ENCODE data around the gene SLC19A1.
"Not testable (repeated sequence)": the region's sequence is repeated elsewhere in the genome, so short reads cannot be mapped to it uniquely, and the experiment has no call there.

SLC19A1 gene

DNA sequence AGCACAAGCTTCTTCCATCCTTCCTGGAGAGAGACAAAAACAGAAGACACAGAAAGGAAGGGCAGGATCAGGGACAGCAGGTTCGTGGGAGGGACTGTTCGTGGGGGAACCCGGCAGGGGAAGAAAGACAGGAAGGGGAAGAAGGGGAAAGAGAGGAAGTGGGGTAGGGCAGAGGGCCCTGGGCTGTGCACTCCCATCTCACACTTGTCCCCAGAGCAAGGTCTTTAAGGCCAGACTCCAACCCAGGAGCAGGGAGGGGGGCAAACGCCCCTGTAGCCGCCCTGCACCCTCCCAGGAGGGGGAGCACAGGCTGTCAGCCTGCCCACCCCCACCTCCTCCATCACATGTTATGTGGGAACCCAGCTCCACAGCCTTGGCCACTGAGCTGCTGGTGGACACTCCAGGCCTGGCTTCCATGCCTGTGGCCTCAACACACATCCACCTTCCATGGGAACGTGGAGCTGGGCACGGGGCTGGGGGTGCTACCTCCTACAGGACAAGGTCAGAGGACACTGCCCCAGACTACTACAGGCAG is 9.3 kb downstream of the SLC19A1 start:
- Histone ChIP-seq H3K27me3 (ENCODE audit: insufficient read depth, low read length) (no peaks in the 10 kb centered on the region), H3K9ac (ENCODE audit: low read depth, low read length) (no peak overlapping the region), H3K9me3 (ENCODE audit: insufficient read depth, low read depth, low read length) (no peaks in the 10 kb centered on the region), H3K27ac (ENCODE audit: low read length) (no peak overlapping the region), H3K4me1 (ENCODE audit: insufficient read depth, low read length) (no peaks in the 10 kb centered on the region), H3K36me3 (ENCODE audit: insufficient read depth, low read depth, low read length) (peaks cover 23% of the 10 kb centered on the region), H3K4me3 (ENCODE audit: low read length) (no peak overlapping the region)

DNA sequence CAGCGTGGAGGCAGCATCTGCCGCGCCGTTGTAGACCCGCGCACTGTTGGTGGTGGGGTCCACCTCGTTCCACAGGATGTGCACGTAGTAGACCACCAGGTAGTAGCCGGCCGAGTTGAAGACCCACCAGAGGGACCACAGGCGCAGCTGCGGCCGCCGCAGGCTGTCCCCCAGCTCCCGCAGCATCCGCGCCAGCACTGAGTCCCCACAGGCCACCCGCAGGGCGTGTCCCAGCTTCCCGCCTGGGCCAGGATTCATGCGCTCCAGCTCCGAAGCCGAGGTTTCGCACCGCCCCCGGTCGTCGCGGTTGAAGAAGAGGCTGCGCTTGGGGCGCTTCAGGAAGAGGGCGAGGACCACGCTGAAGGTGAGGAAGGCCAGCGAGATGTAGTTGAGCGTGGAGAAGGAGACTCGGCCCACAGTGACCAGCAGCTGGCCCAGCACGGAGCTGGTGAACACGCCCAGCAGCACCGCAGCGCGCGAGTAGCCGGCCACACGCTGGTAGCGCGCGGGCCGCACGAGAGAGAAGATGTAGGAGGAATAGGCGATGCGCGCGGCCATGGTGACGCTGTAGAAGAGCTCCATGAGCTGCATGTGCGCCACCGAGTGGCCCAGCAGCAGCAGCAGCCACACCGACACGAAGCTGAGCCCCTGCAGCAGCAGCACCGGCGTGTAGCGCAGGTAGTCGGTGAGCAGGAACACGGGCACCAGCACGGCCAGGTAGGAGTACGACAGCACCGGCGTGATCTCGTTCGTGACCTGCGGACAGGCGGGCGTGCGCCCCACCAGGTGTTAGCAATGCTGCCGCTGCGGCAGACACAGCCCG is 10.6 kb downstream of the SLC19A1 start:
- Histone ChIP-seq H3K4me1 (ENCODE audit: insufficient read depth, low read length) (no peaks in the 10 kb centered on the region), H3K4me3 (ENCODE audit: low read length) (no peak overlapping the region), H3K27ac (ENCODE audit: low read length) (no peak overlapping the region), H3K27me3 (ENCODE audit: insufficient read depth, low read length) (no peaks in the 10 kb centered on the region), H3K9ac (ENCODE audit: low read depth, low read length) (no peak overlapping the region), H3K9me3 (ENCODE audit: insufficient read depth, low read depth, low read length) (no peaks in the 10 kb centered on the region), H3K36me3 (ENCODE audit: insufficient read depth, low read depth, low read length) (peaks cover 23% of the 10 kb centered on the region)

DNA sequence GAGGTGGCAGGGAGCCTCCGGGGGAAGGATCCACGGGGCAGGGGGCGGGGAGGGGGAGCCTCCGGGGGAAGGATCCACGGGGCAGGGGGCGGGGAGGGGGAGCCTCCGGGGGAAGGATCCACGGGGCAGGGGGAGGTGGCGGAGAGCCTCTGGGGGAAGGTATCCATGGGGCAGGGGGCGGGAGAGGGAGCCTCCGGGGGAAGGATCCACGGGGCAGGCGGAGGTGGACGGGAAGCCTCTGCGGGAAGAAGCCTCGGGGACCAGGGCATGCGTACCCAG is 11.2 kb downstream of the SLC19A1 start:
- H3K36me3 ChIP-seq (ENCODE audit: insufficient read depth, low read depth, low read length), result peaks cover 23% of the 10 kb centered on the region
- not testable (repeated sequence) for H3K9ac ChIP-seq (ENCODE audit: low read depth, low read length); H3K27me3 ChIP-seq (ENCODE audit: insufficient read depth, low read length); H3K9me3 ChIP-seq (ENCODE audit: insufficient read depth, low read depth, low read length); H3K4me3 ChIP-seq (ENCODE audit: low read length); H3K27ac ChIP-seq (ENCODE audit: low read length); H3K4me1 ChIP-seq (ENCODE audit: insufficient read depth, low read length)

DNA sequence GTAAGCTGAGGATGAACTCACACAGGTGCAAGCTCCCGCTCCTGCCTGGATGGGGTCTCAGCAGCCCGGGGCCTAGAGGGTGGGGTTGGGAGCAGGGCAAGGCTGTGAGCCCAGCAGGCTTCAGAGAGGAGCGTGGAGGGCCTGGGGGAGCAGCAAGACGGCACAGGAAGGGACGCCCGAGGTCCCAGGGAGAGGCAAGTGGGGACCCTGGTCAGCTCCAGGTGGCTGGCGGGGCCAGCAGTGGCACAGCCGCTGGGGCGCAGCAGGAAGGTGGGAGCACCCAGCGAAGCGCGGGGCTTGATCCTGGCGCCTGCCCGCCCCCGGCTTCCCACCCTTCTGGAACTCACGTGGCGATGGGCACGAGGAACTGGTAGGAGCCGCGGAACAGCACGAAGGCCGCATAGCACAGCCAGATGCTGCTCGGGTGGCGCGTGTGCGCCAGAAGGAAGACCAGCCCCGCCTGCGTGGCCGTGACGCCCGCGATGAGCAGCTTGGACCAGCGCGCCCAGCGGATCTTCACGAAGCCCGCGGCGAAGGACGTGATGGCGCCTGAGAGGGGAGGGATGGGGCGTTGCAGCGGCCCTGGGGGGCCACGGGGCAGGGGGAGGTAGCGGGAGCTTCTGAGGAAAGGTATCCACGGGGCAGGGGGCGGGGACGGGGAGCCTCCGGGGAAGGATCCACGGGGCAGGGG is 11.7 kb downstream of the SLC19A1 start:
- no peaks in the 10 kb centered on the region for H3K27me3 ChIP-seq (ENCODE audit: insufficient read depth, low read length)
- H3K36me3 ChIP-seq (ENCODE audit: insufficient read depth, low read depth, low read length), result peaks cover 22% of the 10 kb centered on the region
- H3K4me3 ChIP-seq (ENCODE audit: low read length), result no peak overlapping the region
- no peaks in the 10 kb centered on the region for H3K9me3 ChIP-seq (ENCODE audit: insufficient read depth, low read depth, low read length)
- H3K27ac ChIP-seq (ENCODE audit: low read length), result no peak overlapping the region
- H3K9ac ChIP-seq (ENCODE audit: low read depth, low read length), result no peak overlapping the region
- H3K4me1 ChIP-seq (ENCODE audit: insufficient read depth, low read length), result no peaks in the 10 kb centered on the region

DNA sequence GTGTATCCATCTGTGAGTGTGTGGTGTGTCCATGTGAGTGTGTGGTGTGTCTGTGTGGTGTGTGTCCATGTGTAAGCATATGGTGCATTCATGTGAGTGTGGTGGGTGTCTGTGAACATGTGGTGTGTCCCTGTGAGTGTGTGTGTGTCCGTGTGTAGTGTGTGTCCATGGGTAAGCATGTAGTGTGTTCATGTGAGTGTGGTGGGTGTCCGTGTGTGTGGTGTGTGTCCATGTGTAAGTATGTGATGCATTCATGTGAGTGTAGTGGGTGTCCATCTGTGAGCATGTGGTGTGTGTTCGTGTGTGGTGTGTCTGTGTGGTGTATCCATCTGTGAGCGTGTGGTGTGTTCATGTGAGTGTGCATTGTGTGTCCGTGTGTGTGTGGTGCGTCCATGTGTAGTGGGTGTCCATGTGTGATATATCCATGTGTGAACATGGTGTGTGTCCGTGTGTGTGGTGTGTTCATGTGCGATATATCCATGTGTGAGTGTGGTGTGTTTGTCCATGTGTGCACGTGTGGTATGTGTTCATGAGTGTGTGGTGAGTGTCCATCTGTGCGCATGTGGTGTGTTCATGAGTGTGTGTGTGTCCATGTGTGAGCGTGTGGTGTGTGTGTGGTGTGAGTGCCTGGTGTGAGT is 12.3 kb downstream of the SLC19A1 start:
- H3K9me3 ChIP-seq (ENCODE audit: insufficient read depth, low read depth, low read length), result no peaks in the 10 kb centered on the region
- H3K9ac ChIP-seq (ENCODE audit: low read depth, low read length), result no peak overlapping the region
- peaks cover 27% of the 10 kb centered on the region for H3K36me3 ChIP-seq (ENCODE audit: insufficient read depth, low read depth, low read length)
- no peak overlapping the region for H3K27ac ChIP-seq (ENCODE audit: low read length)
- H3K27me3 ChIP-seq (ENCODE audit: insufficient read depth, low read length), result no peaks in the 10 kb centered on the region
- no peak overlapping the region for H3K4me3 ChIP-seq (ENCODE audit: low read length)
- no peaks in the 10 kb centered on the region for H3K4me1 ChIP-seq (ENCODE audit: insufficient read depth, low read length)

DNA sequence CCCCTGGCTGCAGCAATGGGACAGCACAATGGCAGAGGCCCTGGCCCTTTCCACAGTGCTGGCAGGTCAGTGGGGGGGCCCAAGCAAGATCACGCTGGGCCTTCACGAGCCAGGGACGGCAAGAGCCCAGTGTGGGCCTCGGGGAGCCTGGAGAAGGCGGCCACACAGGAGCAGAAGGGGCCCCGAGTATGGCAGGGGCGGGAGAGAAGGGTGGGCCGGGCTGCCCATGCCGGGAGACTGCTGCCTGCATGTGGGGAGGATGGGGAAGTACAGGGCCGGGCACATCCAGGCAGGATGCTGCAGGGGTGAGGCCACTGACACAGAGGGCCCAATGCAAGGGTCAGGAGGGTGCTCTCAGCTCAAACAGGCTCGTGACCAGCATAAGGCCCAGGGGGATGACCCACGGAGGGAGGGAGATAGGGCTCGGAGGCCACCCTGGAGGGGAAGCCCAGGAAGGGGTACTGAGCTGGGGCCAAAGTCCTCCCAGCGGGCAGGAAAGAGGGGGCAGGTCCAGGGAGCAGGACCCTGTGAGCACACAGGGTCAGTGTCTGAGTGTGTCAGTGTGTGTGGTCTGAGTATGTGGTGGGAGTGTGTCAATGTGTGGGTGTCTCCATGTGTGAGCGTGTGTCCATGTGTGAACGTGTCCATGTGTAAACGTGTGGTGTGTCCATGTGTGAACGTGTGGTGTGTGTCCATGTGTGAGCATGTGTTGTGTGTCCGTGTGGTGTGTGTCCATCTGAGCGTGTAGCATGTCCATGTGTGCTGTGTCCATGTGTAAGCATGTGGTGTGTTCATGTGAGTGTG is 13.1 kb downstream of the SLC19A1 start:
- Histone ChIP-seq H3K9ac (ENCODE audit: low read depth, low read length) (no peak overlapping the region), H3K4me3 (ENCODE audit: low read length) (no peak overlapping the region), H3K27ac (ENCODE audit: low read length) (no peak overlapping the region), H3K36me3 (ENCODE audit: insufficient read depth, low read depth, low read length) (peaks cover 28% of the 10 kb centered on the region), H3K27me3 (ENCODE audit: insufficient read depth, low read length) (no peaks in the 10 kb centered on the region), H3K4me1 (ENCODE audit: insufficient read depth, low read length) (no peaks in the 10 kb centered on the region), H3K9me3 (ENCODE audit: insufficient read depth, low read depth, low read length) (no peaks in the 10 kb centered on the region)

DNA sequence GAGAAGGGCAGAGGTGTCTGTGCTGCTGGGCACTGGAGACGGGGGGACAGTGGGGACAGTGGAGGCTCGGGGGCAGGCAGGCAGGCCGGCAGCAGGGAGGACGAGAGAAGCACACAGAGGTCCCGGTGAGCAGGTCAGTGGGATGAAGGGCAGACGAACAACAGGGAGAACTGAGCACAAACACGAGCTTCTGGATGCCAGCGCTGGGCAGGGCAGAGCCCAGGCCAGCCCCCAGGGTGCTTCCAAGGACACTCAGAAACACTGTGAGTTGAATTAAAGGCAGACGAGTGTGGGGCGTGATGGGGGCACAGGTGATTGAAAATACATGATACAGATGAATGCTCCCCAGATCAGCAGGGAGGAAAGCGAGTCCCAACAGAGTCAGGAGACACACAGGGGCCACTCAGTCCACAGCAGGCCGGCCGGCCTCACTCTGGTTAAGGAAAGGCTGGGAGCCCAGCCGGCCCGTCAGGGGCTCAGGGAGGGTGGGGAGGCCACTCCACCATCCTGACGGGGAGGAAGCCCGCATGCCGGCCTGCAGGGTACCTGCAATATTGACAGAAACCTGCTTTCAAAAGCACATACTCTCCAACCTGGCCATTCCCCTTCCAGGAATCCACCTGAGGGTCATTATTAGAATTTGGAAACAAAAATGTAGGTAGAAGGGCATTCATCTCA is 14.1 kb downstream of the SLC19A1 start:
- Histone ChIP-seq H3K9me3 (ENCODE audit: insufficient read depth, low read depth, low read length) (no peaks in the 10 kb centered on the region), H3K36me3 (ENCODE audit: insufficient read depth, low read depth, low read length) (peaks cover 33% of the 10 kb centered on the region)

DNA sequence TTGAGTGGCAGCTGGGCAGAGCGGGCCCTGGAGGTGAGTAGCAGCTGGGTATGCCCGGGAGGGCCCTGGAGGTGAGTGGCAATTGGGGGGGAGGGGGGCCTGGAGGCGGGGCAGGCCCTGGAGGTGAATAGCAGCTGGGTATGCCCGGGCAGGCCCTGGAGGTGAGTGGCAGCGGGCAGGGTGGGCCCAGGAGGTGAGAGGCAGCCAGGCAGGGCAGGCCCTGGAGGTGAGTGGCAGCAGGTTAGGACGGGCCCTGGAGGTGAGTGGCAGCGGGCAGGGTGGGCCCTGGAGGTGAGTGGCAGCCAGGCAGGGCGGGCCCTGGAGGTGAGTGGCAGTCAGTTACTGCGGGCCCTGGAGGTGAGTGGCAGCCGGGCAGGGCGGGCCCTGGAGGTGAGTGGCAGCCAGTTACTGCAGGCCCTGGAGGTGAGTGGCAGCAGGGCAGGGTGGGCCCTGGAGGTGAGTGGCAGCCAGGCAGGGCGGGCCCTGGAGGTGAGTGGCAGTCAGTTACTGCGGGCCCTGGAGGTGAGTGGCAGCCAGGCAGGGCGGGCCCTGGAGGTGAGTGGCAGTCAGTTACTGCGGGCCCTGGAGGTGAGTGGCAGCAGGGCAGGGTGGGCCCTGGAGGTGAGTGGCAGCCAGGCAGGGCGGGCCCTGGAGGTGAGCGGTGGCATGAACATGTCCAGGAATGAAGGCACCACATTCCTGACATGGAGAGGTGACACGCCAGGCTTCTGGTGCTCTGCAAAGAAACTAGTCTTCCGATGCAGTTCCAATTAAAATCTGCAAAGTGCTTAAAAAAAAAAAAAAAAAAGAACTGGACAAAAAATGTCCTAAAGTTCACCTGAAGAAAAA is 14.9 kb downstream of the SLC19A1 start:
- H3K36me3 ChIP-seq (ENCODE audit: insufficient read depth, low read depth, low read length), result peaks cover 40% of the 10 kb centered on the region
- not testable (repeated sequence) for H3K9ac ChIP-seq (ENCODE audit: low read depth, low read length); H3K9me3 ChIP-seq (ENCODE audit: insufficient read depth, low read depth, low read length); H3K27ac ChIP-seq (ENCODE audit: low read length); H3K4me1 ChIP-seq (ENCODE audit: insufficient read depth, low read length); H3K27me3 ChIP-seq (ENCODE audit: insufficient read depth, low read length); H3K4me3 ChIP-seq (ENCODE audit: low read length)

More for the DNA sequence above, 14.1 kb downstream of the SLC19A1 start:
- H3K4me3 ChIP-seq (ENCODE audit: low read length), result no peak overlapping the region
- H3K27me3 ChIP-seq (ENCODE audit: insufficient read depth, low read length), result no peaks in the 10 kb centered on the region
- no peaks in the 10 kb centered on the region for H3K4me1 ChIP-seq (ENCODE audit: insufficient read depth, low read length)
- no peak overlapping the region for H3K27ac ChIP-seq (ENCODE audit: low read length)
- no peak overlapping the region for H3K9ac ChIP-seq (ENCODE audit: low read depth, low read length)

DNA sequence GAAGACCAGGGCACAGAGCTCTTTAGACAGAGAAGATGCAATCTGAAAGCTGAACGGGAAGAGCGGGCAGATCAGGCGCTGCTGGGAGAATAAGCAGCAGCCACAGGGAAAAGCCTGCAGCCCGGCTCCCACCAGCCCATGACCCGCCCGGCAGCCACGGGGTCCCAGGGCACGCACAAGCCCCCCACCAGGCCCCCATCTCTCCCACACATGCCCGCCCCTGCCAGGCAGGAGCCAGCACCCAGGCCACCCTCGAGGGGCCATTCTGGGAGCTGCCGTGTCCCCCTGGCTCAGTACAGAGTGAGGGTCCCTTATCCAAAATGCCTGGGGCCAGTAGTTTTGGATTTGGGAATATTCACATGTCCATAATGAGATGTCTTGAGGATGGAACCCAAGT is 16.3 kb downstream of the SLC19A1 start:
- no peak overlapping the region for H3K9ac ChIP-seq (ENCODE audit: low read depth, low read length)
- no peaks in the 10 kb centered on the region for H3K27me3 ChIP-seq (ENCODE audit: insufficient read depth, low read length)
- H3K4me3 ChIP-seq (ENCODE audit: low read length), result no peak overlapping the region
- H3K27ac ChIP-seq (ENCODE audit: low read length), result no peak overlapping the region
- H3K4me1 ChIP-seq (ENCODE audit: insufficient read depth, low read length), result no peaks in the 10 kb centered on the region
- peaks cover 19% of the 10 kb centered on the region for H3K9me3 ChIP-seq (ENCODE audit: insufficient read depth, low read depth, low read length)
- peaks cover 49% of the 10 kb centered on the region for H3K36me3 ChIP-seq (ENCODE audit: insufficient read depth, low read depth, low read length)

DNA sequence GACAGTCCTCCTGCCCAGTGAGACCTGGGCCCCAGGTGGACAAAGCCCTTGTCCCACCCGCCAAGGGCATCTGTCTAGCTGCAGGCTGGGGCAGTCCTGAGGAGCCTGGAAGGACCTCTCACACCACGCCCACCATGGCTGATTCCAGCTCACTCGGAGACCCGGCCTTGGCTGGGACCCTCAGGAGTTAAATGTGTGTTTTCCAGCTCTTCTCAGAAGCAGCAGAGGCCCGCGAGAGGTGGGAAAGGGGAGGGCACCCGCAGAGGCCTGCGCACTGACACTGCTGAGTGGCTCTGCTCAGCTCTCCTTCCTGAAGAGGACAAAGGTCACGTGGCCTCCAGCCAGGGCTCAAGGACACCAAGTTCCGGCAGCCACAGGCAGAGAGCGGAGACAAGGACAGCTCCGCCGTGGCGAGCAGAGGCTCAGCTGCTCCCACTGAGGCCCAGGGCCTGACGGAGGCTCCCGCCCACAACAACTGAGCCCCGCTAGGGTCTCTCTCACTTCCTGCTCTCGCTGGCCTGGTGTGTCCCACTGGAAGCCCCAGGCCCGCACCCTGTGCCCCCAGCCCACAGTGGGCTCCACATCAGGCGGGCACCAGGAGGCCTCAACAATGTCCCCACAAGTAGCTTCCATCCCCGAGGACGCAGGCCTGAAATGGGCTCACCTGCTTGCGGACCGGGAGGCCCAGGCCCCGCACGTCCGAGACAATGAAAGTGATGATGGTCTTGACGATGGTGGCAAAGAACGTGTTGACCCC is 16.9 kb downstream of the SLC19A1 start:
- H3K27ac ChIP-seq (ENCODE audit: low read length), result no peak overlapping the region
- peaks cover 53% of the 10 kb centered on the region for H3K36me3 ChIP-seq (ENCODE audit: insufficient read depth, low read depth, low read length)
- no peaks in the 10 kb centered on the region for H3K4me1 ChIP-seq (ENCODE audit: insufficient read depth, low read length)
- peaks cover 24% of the 10 kb centered on the region for H3K9me3 ChIP-seq (ENCODE audit: insufficient read depth, low read depth, low read length)
- H3K27me3 ChIP-seq (ENCODE audit: insufficient read depth, low read length), result no peaks in the 10 kb centered on the region
- no peak overlapping the region for H3K4me3 ChIP-seq (ENCODE audit: low read length)
- no peak overlapping the region for H3K9ac ChIP-seq (ENCODE audit: low read depth, low read length)

All from iPS-20b (cell line).